Naive thymus-derived CD8-positive, alpha-beta T cell (primary cell): Measurements from ENCODE around the gene THEMIS. TPM values are rescaled to one million over a fixed set of nuclear protein-coding genes. Genes with fewer than 3 reads are reported as not detected.
"Not testable (repeated sequence)": the region's sequence is repeated elsewhere in the genome, so short reads cannot be mapped to it uniquely, and the experiment has no call there.

Experiments
- ATAC-seq, 2 donors: fragments of 150-1000 bp; cut with Tn5 transposase in 1 of 2; sonication (Bioruptor Pico), chemical (Tn5 transposase) in 1 of 2; 1 replicate in 1 of 2; 2 replicates in 1 of 2; pipeline ENCODE4 v1.10.0; 2021; ENCODE audit warnings: mild to moderate bottlenecking in 2 of 2, moderate library complexity in 2 of 2
- POLR2A ChIA-PET: fragments of 350-600 bp; sonication (Branson Sonifier 250); formaldehyde crosslinking; loops from one replicate; lab custom pipeline; 2021; ENCODE audit warnings: antibody characterized with exemption; lab: Charles Lee
- DNase-seq, 10 donors: peaks; one replicate each; pipeline versions ENCODE4 v3.0.0 to v3.0.0-alpha.2; 2020 to 2022
- H3K27ac Mint-ChIP-seq, 10 donors: one replicate each; pipeline ENCODE4 v1.8.0; 2020 to 2022; ENCODE audit warnings: mild to moderate bottlenecking in 10 of 10, mixed read lengths in 10 of 10, moderate library complexity in 4 of 10, inconsistent platforms in 1 of 10
- H3K27me3 Mint-ChIP-seq, 5 donors: one replicate each; pipeline ENCODE4 v1.8.0; 2021 to 2022; ENCODE audit warnings: mixed read lengths in 5 of 5
- H3K36me3 Mint-ChIP-seq, 3 donors: one replicate each; pipeline ENCODE4 v1.8.0; 2020 to 2022; ENCODE audit warnings: mixed read lengths in 3 of 3, mild to moderate bottlenecking in 2 of 3, inconsistent platforms in 1 of 3
- H3K4me1 Mint-ChIP-seq, 4 donors: one replicate each; pipeline ENCODE4 v1.8.0; 2021 to 2022; ENCODE audit warnings: mixed read lengths in 4 of 4
- H3K4me3 Mint-ChIP-seq, 10 donors: one replicate each; pipeline ENCODE4 v1.8.0; 2020 to 2022; ENCODE audit warnings: mild to moderate bottlenecking in 10 of 10, mixed read lengths in 10 of 10, moderate library complexity in 6 of 10, inconsistent platforms in 1 of 10
- H3K9me3 Mint-ChIP-seq, 9 donors: one replicate each; pipeline ENCODE4 v1.8.0; 2020 to 2022; ENCODE audit warnings: mixed read lengths in 9 of 9, mild to moderate bottlenecking in 3 of 9, inconsistent platforms in 1 of 9, moderate library complexity in 1 of 9
- polyA plus RNA-seq, 3 donors: library from polyadenylated mRNA; unstranded; fragments of 300-500 nt; fragmentation: Illumina TruSeq; gene quantifications; one replicate each; pipeline ENCODE4 v1.2.3, GENCODE V29; 2021
- total RNA-seq, 8 experiments: library from RNA in 2 of 8; stranded (reverse) in 2 of 8; gene quantifications; one replicate each; pipeline ENCODE4 v1.2.3 and lab custom pipeline; 2021 to 2026

THEMIS gene
- total and polyA plus RNA-seq, 5 experiments from 2014 or later = 128 to 212 (median 168) TPM

DNA sequence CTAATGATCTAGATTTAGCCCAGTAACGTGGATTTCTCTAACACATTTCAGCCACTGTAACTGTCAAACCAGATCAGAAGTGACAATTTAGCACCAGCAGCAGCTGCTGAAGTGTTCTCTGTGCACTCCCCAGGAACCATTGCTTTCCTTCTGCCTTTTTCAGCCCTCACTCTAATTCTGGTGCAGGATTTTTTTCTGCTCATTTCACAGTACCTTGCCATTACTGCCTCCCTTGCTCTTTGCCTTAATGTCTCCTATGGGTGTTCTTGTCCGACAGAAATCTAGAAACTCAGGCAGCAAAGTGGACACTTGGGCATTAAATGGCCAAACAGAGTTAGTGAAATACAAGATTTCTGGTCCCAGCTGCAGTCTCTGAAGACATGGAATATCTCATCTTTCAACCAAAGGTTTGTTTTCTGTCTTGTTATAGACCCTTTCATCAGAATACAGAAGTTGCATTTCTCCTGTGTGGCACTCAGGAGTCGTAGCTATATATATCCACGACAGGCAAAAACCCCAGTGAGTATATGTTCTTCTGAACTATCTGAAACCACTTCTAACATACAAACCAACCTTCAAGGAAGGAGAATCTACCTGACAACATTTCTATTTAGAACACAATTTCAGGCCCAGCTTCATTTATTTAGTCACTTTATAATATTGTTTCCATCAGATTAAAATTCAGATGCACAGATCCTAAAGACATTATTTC is 92.9 kb downstream of the THEMIS start:
- peaks cover 48 to 94% (median 86%) of the 10 kb centered on the region in 4 donors for H3K4me1 Mint-ChIP-seq
- POLR2A ChIA-PET = interaction anchor here (1.1 to 1.4 kb wide), 2 partner anchors 15 to 27 kb away, joined by 3 to 4 read pairs; no protein-coding TSS in a partner anchor
- H3K4me3 Mint-ChIP-seq = peak overlapping the region; percentile 13 to 77 (median 42)
- peaks cover 0 to 7% (median 0%) of the 10 kb centered on the region in 9 donors for H3K9me3 Mint-ChIP-seq
- peaks cover 25 to 94% (median 51%) of the 10 kb centered on the region in 3 donors for H3K36me3 Mint-ChIP-seq
- peak in 1 of 10 donors; percentile 17 for DNase-seq
- no peaks in the 10 kb centered on the region for H3K27me3 Mint-ChIP-seq
- ATAC-seq = peak; percentile 64 to 76
- peak overlapping the region; percentile 17 to 90 (median 76) for H3K27ac Mint-ChIP-seq

DNA sequence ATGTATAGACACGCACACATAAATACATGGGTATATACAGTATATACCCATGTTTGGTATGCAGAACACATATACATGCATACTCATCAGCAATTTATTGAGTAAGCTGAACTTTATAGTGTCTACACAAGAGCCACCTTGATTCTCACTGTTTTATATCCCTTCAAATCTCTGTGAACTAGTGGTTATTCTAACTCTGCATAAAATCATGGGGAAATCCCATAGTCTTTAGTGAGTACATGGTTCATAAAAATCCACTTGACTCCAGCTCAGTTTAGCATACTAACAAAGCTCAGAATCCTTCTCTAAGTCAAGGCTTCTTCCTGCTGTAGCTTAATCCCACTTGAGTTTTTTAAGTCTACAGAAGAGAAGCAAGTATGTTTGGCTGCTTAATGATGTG is 104.1 kb downstream of the THEMIS start:
- DNase-seq = no peak
- H3K27ac Mint-ChIP-seq = peak overlapping the region in 4 of 10 donors; percentile 25 to 74 (median 74)
- ATAC-seq = no peak
- POLR2A ChIA-PET = interaction anchor here (0.6 kb wide), 1 partner anchor 22 kb away, joined by 5 read pairs; no protein-coding TSS in a partner anchor
- H3K4me3 Mint-ChIP-seq = peak overlapping the region in 3 of 10 donors; percentile 23 to 29 (median 27)
- no peaks in the 10 kb centered on the region for H3K27me3 Mint-ChIP-seq
- peaks cover 12 to 56% (median 43%) of the 10 kb centered on the region in 3 donors for H3K36me3 Mint-ChIP-seq
- peaks cover 45 to 90% (median 85%) of the 10 kb centered on the region in 4 donors for H3K4me1 Mint-ChIP-seq
- peaks cover 0 to 7% (median 0%) of the 10 kb centered on the region in 9 donors for H3K9me3 Mint-ChIP-seq

GRCh38 chr6:127794405-127794804 is 106.5 kb downstream of the THEMIS start:
- Mint-ChIP-seq H3K27me3 (no peaks in the 10 kb centered on the region), H3K4me1 (peaks cover 43 to 90% (median 82%) of the 10 kb centered on the region in 4 donors), H3K36me3 (peaks cover 7 to 49% (median 25%) of the 10 kb centered on the region in 3 donors), H3K4me3 (peak overlapping the region in 9 of 10 donors; percentile 16 to 73 (median 48)), H3K27ac (peak overlapping the region in 9 of 10 donors; percentile 8 to 95 (median 23)), H3K9me3 (peaks cover 0 to under 1% (median 0%) of the 10 kb centered on the region in 9 donors)
- POLR2A ChIA-PET = interaction anchor here (0.9 kb wide), 1 partner anchor 105 kb away, joined by 3 read pairs; no protein-coding TSS in a partner anchor
- DNase-seq (no peak), ATAC-seq (peak; percentile 33 to 40)

DNA sequence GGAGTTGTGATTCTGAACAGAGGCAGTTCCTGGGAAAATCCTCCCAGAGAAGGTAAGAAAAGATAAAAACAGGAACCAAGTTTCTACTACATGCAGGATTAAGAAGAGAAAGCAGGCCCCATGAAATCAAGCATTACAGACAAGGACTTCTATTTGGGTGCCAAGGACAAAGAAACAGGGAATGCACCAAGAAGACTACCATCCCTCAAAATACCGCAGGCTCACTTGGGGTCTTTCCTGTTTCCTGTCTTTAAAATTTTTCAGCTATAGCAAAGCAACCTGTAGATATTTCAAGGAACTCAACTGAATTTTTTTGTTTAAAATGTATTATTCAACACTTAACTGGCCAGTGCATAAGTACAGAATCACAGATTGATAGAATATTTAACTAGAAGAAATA is 107.5 kb downstream of the THEMIS start:
- peak overlapping the region in 8 of 10 donors; percentile 24 to 73 (median 52) for H3K4me3 Mint-ChIP-seq
- no peaks in the 10 kb centered on the region for H3K9me3 Mint-ChIP-seq
- H3K4me1 Mint-ChIP-seq = peaks cover 49 to 93% (median 87%) of the 10 kb centered on the region in 4 donors
- POLR2A ChIA-PET = no interaction called here
- peak overlapping the region; percentile 4 to 95 (median 74) for H3K27ac Mint-ChIP-seq
- ATAC-seq (no peak), DNase-seq (no peak)
- H3K36me3 Mint-ChIP-seq = peaks cover 7 to 49% (median 25%) of the 10 kb centered on the region in 3 donors
- H3K27me3 Mint-ChIP-seq = no peaks in the 10 kb centered on the region

- H3K4me3 Mint-ChIP-seq = peak overlapping the region in 9 of 10 donors; percentile 34 to 73 (median 48)
- peaks cover 51 to 94% (median 90%) of the 10 kb centered on the region in 4 donors for H3K4me1 Mint-ChIP-seq
- H3K27me3 Mint-ChIP-seq = no peaks in the 10 kb centered on the region
- DNase-seq (peak in 4 of 10 donors; percentile 31 to 72 (median 56)), ATAC-seq (peak; percentile 91 to 96)
- H3K36me3 Mint-ChIP-seq = peaks cover 4 to 47% (median 22%) of the 10 kb centered on the region in 3 donors
- POLR2A ChIA-PET = interaction anchor here (0.6 to 1.5 kb wide), 3 partner anchors 16 to 99 kb away, joined by 3 to 5 read pairs (median 4); no protein-coding TSS in a partner anchor
- no peaks in the 10 kb centered on the region for H3K9me3 Mint-ChIP-seq
- H3K27ac Mint-ChIP-seq = peak overlapping the region; percentile 4 to 95 (median 74)
Observed at GRCh38 chr6:127792616-127793015, 108.2 kb downstream of the THEMIS start.

- peaks cover 51 to 94% (median 89%) of the 10 kb centered on the region in 4 donors for H3K4me1 Mint-ChIP-seq
- POLR2A ChIA-PET = interaction anchor here (0.6 to 1.5 kb wide), 4 partner anchors 17 to 99 kb away, joined by 3 to 5 read pairs (median 4); no protein-coding TSS in a partner anchor
- peak overlapping the region in 8 of 10 donors; percentile 4 to 95 (median 74) for H3K27ac Mint-ChIP-seq
- DNase-seq = no peak
- H3K4me3 Mint-ChIP-seq = peak overlapping the region in 7 of 10 donors; percentile 8 to 73 (median 48)
- no peaks in the 10 kb centered on the region for H3K27me3 Mint-ChIP-seq
- H3K36me3 Mint-ChIP-seq = peaks cover 8 to 41% (median 16%) of the 10 kb centered on the region in 3 donors
- ATAC-seq = no peak
- no peaks in the 10 kb centered on the region for H3K9me3 Mint-ChIP-seq
Observed at GRCh38 chr6:127791779-127792528, 108.9 kb downstream of the THEMIS start.

DNA sequence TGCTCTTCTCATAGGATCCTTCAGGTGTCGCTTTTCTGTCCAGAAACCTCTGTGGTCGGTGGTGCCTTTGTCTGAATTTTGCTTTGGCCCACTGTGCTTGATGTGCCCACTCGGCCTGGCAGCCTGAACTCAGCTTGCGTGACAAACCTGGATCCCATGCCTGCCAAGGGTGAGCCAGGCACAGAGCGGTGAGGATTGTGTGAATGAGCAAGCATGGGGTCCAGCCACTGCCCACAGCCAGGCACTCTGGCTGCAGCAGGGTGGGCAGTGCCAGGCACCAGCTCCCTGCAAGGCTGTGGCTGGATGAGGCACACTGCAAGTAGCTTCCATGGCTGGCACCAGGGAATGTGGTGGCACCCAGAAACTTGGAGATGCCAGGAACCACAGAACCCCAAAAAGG is 110.3 kb downstream of the THEMIS start:
- no peaks in the 10 kb centered on the region for H3K27me3 Mint-ChIP-seq
- H3K36me3 Mint-ChIP-seq = peaks cover 8 to 33% (median 8%) of the 10 kb centered on the region in 3 donors
- no peaks in the 10 kb centered on the region for H3K9me3 Mint-ChIP-seq
- peak overlapping the region in 5 of 10 donors; percentile 32 to 84 (median 67) for H3K27ac Mint-ChIP-seq
- peaks cover 47 to 92% (median 86%) of the 10 kb centered on the region in 4 donors for H3K4me1 Mint-ChIP-seq
- ATAC-seq = no peak
- no peak for DNase-seq
- H3K4me3 Mint-ChIP-seq = peak overlapping the region in 7 of 10 donors; percentile 38 to 79 (median 72)
- POLR2A ChIA-PET = interaction anchor here (1.2 to 1.3 kb wide), 3 partner anchors 10 to 22 kb away, joined by 3 to 4 read pairs (median 3); no protein-coding TSS in a partner anchor

DNA sequence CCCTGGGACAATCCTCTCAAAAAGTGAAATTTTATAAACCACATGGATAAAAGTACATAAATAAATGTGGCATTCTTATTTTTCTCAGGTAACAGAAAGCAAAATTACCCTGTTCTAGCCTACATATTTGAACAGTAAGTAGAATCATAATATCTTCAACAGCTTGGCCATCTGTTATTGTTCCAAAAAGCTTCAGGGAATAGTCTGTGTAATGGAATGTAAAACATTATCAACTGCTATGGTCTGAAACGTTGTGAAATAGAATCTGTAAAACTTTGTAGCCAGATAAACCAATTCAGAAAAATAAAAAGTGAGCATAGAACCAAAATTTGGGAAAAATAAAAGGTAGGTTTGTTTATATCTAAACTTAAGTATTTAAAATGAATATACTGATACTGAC is 114.7 kb downstream of the THEMIS start:
- ATAC-seq = no peak
- DNase-seq = no peak
- Mint-ChIP-seq H3K36me3 (peaks cover 20 to 63% (median 38%) of the 10 kb centered on the region in 3 donors), H3K4me1 (peaks cover 47 to 91% (median 84%) of the 10 kb centered on the region in 4 donors), H3K4me3 (no peak overlapping the region), H3K27me3 (no peaks in the 10 kb centered on the region), H3K27ac (peak overlapping the region in 4 of 10 donors; percentile 17 to 71 (median 44)), H3K9me3 (peaks cover 0 to 2% (median 0%) of the 10 kb centered on the region in 9 donors)
- POLR2A ChIA-PET = no interaction called here

- peak in 1 of 2 donors; percentile 49 for ATAC-seq
- Mint-ChIP-seq H3K36me3 (peaks cover 16 to 59% (median 41%) of the 10 kb centered on the region in 3 donors), H3K4me1 (peaks cover 50 to 92% (median 86%) of the 10 kb centered on the region in 4 donors)
Observed at GRCh38 chr6:127784468-127784867, 116.4 kb downstream of the THEMIS start.

GRCh38 chr6:127781636-127782272 is 119.1 kb downstream of the THEMIS start:
- Mint-ChIP-seq H3K36me3 (peaks cover 12 to 52% (median 39%) of the 10 kb centered on the region in 3 donors), H3K27ac (peak overlapping the region in 9 of 10 donors; percentile 9 to 89 (median 78)), H3K4me3 (peak overlapping the region in 8 of 10 donors; percentile 13 to 73 (median 30)), H3K4me1 (peaks cover 37 to 81% (median 80%) of the 10 kb centered on the region in 4 donors)
- H3K9me3 Mint-ChIP-seq, ATAC-seq, DNase-seq, H3K27me3 Mint-ChIP-seq, POLR2A ChIA-PET: not testable (repeated sequence)

More at GRCh38 chr6:127784468-127784867, 116.4 kb downstream of the THEMIS start:
- Mint-ChIP-seq H3K4me3 (peak overlapping the region in 5 of 10 donors; percentile 11 to 34 (median 21)), H3K9me3 (peaks cover 0 to 2% (median 0%) of the 10 kb centered on the region in 9 donors), H3K27ac (peak overlapping the region in 7 of 10 donors; percentile 23 to 87 (median 77)), H3K27me3 (no peaks in the 10 kb centered on the region)
- POLR2A ChIA-PET = no interaction called here
- no peak for DNase-seq

GRCh38 chr6:127776320-127776719 is 124.5 kb downstream of the THEMIS start:
- POLR2A ChIA-PET = interaction anchor here (2.0 kb wide), 1 partner anchor 15 kb away, joined by 4 read pairs; no protein-coding TSS in a partner anchor
- ATAC-seq (no peak), DNase-seq (no peak)
- H3K36me3 Mint-ChIP-seq = peaks cover 18 to 41% (median 40%) of the 10 kb centered on the region in 3 donors
- H3K27ac Mint-ChIP-seq = peak overlapping the region in 7 of 10 donors; percentile 25 to 91 (median 59)
- H3K4me1 Mint-ChIP-seq = peaks cover 23 to 62% (median 57%) of the 10 kb centered on the region in 4 donors
- H3K27me3 Mint-ChIP-seq = no peaks in the 10 kb centered on the region
- H3K4me3 Mint-ChIP-seq = peak overlapping the region in 1 of 10 donors; percentile 10
- peaks cover 0 to 22% (median 2%) of the 10 kb centered on the region in 9 donors for H3K9me3 Mint-ChIP-seq
